Measurements from ENCODE around the gene PDAP1. TPM values are rescaled to one million over a fixed set of nuclear protein-coding genes. Genes with fewer than 3 reads are reported as not detected.
"Not testable (repeated sequence)": the region's sequence is repeated elsewhere in the genome, so short reads cannot be mapped to it uniquely, and the experiment has no call there.

PDAP1 gene
- total RNA-seq, 2 experiments from 2014 or later = 35.0 to 38.0 TPM

GRCh38 chr7:99380032-99380822, 28.2 kb downstream of the PDAP1 start:
- H3K36me3 Mint-ChIP-seq (ENCODE audit: low read depth) = peaks cover 47% of the 10 kb centered on the region
- no peaks in the 10 kb centered on the region for H3K9me3 ChIP-seq (ENCODE audit: control insufficient read depth in 1 of 2, insufficient read depth in 1 of 2, low read length in 2 of 2)
- peak overlapping the region; percentile 95 for H3K27ac Mint-ChIP-seq
- H3K4me3 Mint-ChIP-seq = peak overlapping the region; percentile 80
- peak overlapping the region; percentile 99 for H3K27ac ChIP-seq (ENCODE audit: low read depth in 1 of 2, low read length in 2 of 2)
- no peaks in the 10 kb centered on the region for H3K27me3 Mint-ChIP-seq
- no peaks in the 10 kb centered on the region for H3K27me3 ChIP-seq (ENCODE audit: control insufficient read depth in 1 of 2, insufficient read depth in 2 of 2, low read length in 2 of 2)
- ATAC-seq (ENCODE audit: poor library complexity) (peak; percentile 4), DNase-seq (peak in 4 of 14 experiments; percentile 19 to 75 (median 72))
- H3K9me3 Mint-ChIP-seq = no peaks in the 10 kb centered on the region
- CTCF ChIA-PET = interaction anchor here (1.3 to 1.6 kb wide), 2 partner anchors 14 to 15 kb away, joined by 4 to 5 read pairs; no protein-coding TSS in a partner anchor
- POLR2A ChIA-PET = interaction anchor here (0.6 to 2.5 kb wide), 12 partner anchors 10 to 178 kb away, joined by 3 to 39 read pairs (median 5); partner anchors contain the start of genes ARPC1A, BUD31, PDAP1 and ZNF394
- peak overlapping the region; percentile 55 for H3K4me3 ChIP-seq (ENCODE audit: low read length)
- intact Hi-C loops (cut with DNase I, micrococcal nuclease) = no loop called here
- H3K4me1 Mint-ChIP-seq (ENCODE audit: low read depth) = peaks cover 61% of the 10 kb centered on the region
- H3K36me3 ChIP-seq (ENCODE audit: insufficient read depth, low read length) = peaks cover 51% of the 10 kb centered on the region
- H3K4me1 ChIP-seq (ENCODE audit: insufficient read depth, low read length) = peaks cover 94% of the 10 kb centered on the region
- no peak for TF ChIP-seq CTCF (IDR thresholded peaks at IDR 0.05)

- H3K4me1 Mint-ChIP-seq (ENCODE audit: low read depth) = peaks cover 60% of the 10 kb centered on the region
- H3K27me3 ChIP-seq (ENCODE audit: control insufficient read depth in 1 of 2, insufficient read depth in 2 of 2, low read length in 2 of 2); ATAC-seq (ENCODE audit: poor library complexity): not testable (repeated sequence)
These were observed 28.7 kb downstream of the PDAP1 start for GRCh38 chr7:99379693-99380031.

GRCh38 chr7:99379043-99379577, 29.3 kb downstream of the PDAP1 start:
- peaks cover 83% of the 10 kb centered on the region for H3K4me1 ChIP-seq (ENCODE audit: insufficient read depth, low read length)
- intact Hi-C loops (cut with DNase I, micrococcal nuclease) = no loop called here
- ATAC-seq (ENCODE audit: poor library complexity) (peak; percentile 18), DNase-seq (peak in 9 of 14 experiments; percentile 15 to 89 (median 58))
- H3K4me3 Mint-ChIP-seq = peak overlapping the region; percentile 80
- H3K4me3 ChIP-seq (ENCODE audit: low read length) = peak overlapping the region; percentile 55
- H3K27ac ChIP-seq (ENCODE audit: low read depth in 1 of 2, low read length in 2 of 2) = peak overlapping the region; percentile 99
- H3K36me3 ChIP-seq (ENCODE audit: insufficient read depth, low read length) = peaks cover 45% of the 10 kb centered on the region
- no peaks in the 10 kb centered on the region for H3K9me3 Mint-ChIP-seq
- TF ChIP-seq CTCF (IDR thresholded peaks at IDR 0.05) = no peak
- POLR2A ChIA-PET = interaction anchor here (1.0 to 2.5 kb wide), 4 partner anchors 14 to 126 kb away, joined by 3 to 39 read pairs (median 4); partner anchors contain the start of genes BUD31, PDAP1 and ZKSCAN5
- peaks cover 55% of the 10 kb centered on the region for H3K4me1 Mint-ChIP-seq (ENCODE audit: low read depth)
- peaks cover 47% of the 10 kb centered on the region for H3K36me3 Mint-ChIP-seq (ENCODE audit: low read depth)
- H3K27ac Mint-ChIP-seq = peak overlapping the region; percentile 95
- no peaks in the 10 kb centered on the region for H3K27me3 ChIP-seq (ENCODE audit: control insufficient read depth in 1 of 2, insufficient read depth in 2 of 2, low read length in 2 of 2)
- no peaks in the 10 kb centered on the region for H3K9me3 ChIP-seq (ENCODE audit: control insufficient read depth in 1 of 2, insufficient read depth in 1 of 2, low read length in 2 of 2)
- H3K27me3 Mint-ChIP-seq = no peaks in the 10 kb centered on the region
- CTCF ChIA-PET = interaction anchor here (1.0 to 1.3 kb wide), 3 partner anchors 13 to 18 kb away, joined by 3 to 4 read pairs (median 3); no protein-coding TSS in a partner anchor

More at GRCh38 chr7:99379693-99380031, 28.7 kb downstream of the PDAP1 start:
- H3K27ac Mint-ChIP-seq = peak overlapping the region; percentile 95
- peak overlapping the region; percentile 80 for H3K4me3 Mint-ChIP-seq
- H3K9me3 Mint-ChIP-seq; H3K9me3 ChIP-seq (ENCODE audit: control insufficient read depth in 1 of 2, insufficient read depth in 1 of 2, low read length in 2 of 2); H3K27me3 Mint-ChIP-seq; DNase-seq; intact Hi-C loops (cut with DNase I, micrococcal nuclease): not testable (repeated sequence)
- Histone ChIP-seq H3K4me1 (ENCODE audit: insufficient read depth, low read length) (peaks cover 89% of the 10 kb centered on the region), H3K4me3 (ENCODE audit: low read length) (peak overlapping the region; percentile 55), H3K36me3 (ENCODE audit: insufficient read depth, low read length) (peaks cover 50% of the 10 kb centered on the region), H3K27ac (ENCODE audit: low read depth in 1 of 2, low read length in 2 of 2) (peak overlapping the region; percentile 99)
- ChIA-PET POLR2A (interaction anchor here (1.0 to 2.5 kb wide), 4 partner anchors 14 to 125 kb away, joined by 4 to 39 read pairs (median 6); partner anchors contain the start of genes BUD31, PDAP1 and ZKSCAN5), CTCF (interaction anchor here (1.0 to 1.3 kb wide), 3 partner anchors 14 to 18 kb away, joined by 3 to 4 read pairs (median 3); no protein-coding TSS in a partner anchor)
- H3K36me3 Mint-ChIP-seq (ENCODE audit: low read depth) = peaks cover 47% of the 10 kb centered on the region
